Kidney (tissue), 14 donors: ENCODE measurements around the gene TLR3. TPM values are rescaled to one million over a fixed set of nuclear protein-coding genes. Genes with fewer than 3 reads are reported as not detected.

ENCODE experiments used
- DNase-seq, 5 donors: peaks; one replicate each; pipeline ENCODE4 v3.0.0-alpha.2; 2013 to 2020
- FAIRE-seq: peaks from 2 replicates; lab custom pipeline; 2012; peaks lifted over from hg19 to GRCh38; lab: Jason Lieb, UNC
- H3K27ac ChIP-seq, 2 donors: one replicate each; pipeline ENCODE4 v1.7.0; 2013; ENCODE audit warnings: low read depth in 2 of 2, low read length in 2 of 2, inconsistent platforms in 1 of 2
- H3K27me3 ChIP-seq: one replicate; pipeline ENCODE4 v1.7.1; 2013; ENCODE audit warnings: low read length, inconsistent platforms; ENCODE audit not compliant: control insufficient read depth, insufficient read depth
- H3K36me3 ChIP-seq, 3 donors: one replicate each; pipeline versions ENCODE4 v1.7.0 to v1.7.1; 2013; ENCODE audit warnings: low read length in 3 of 3, control low read depth in 1 of 3, inconsistent platforms in 1 of 3; ENCODE audit not compliant: insufficient read depth in 3 of 3, control insufficient read depth in 2 of 3
- H3K4me1 ChIP-seq, 3 donors: one replicate each; pipeline versions ENCODE4 v1.7.0 to v1.7.1; 2013; ENCODE audit warnings: low read length in 3 of 3, inconsistent platforms in 1 of 3, low read depth in 1 of 3; ENCODE audit not compliant: control insufficient read depth in 2 of 3, insufficient read depth in 2 of 3
- H3K4me3 ChIP-seq, 3 donors: one replicate each; pipeline versions ENCODE4 v1.7.0 to v1.8.1; 2013; ENCODE audit warnings: low read length in 3 of 3, control low read depth in 1 of 3, inconsistent platforms in 1 of 3
- H3K9ac ChIP-seq, 3 donors: one replicate each; pipeline versions ENCODE4 v1.7.0 to v1.7.1; 2013; ENCODE audit warnings: low read length in 3 of 3, control low read depth in 1 of 3, inconsistent platforms in 1 of 3
- H3K9me3 ChIP-seq, 3 donors: one replicate each; pipeline versions ENCODE4 v1.7.0 to v1.7.1; 2013; ENCODE audit warnings: low read length in 3 of 3, control low read depth in 1 of 3, inconsistent platforms in 1 of 3; ENCODE audit not compliant: control insufficient read depth in 2 of 3, insufficient read depth in 1 of 3
- CTCF ChIP-seq: IDR thresholded peaks from 3 replicates; pipeline ENCODE4 v1.5.1; 2012; ENCODE audit warnings: mild to moderate bottlenecking, moderate library complexity, borderline replicate concordance; ENCODE audit not compliant: insufficient read depth; ENCODE audit errors: extremely low read depth
- intact Hi-C: fragments of 100-400 bp; cut with DNase I; formaldehyde crosslinking; loops from one replicate; pipeline ENCODE4 v1.11.1; 2022
- polyA plus RNA-seq: library from polyadenylated mRNA; stranded (reverse); fragments of 350-450 nt; fragmentation: Illumina TruSeq; extraction: RNeasy Lipid Tissue Mini Kit (QIAGEN cat#74804); gene quantifications from one replicate; pipeline ENCODE4 v1.2.3, GENCODE V29; 2014; ENCODE audit warnings: low read depth, low replicate concordance; ENCODE audit not compliant: insufficient read depth
- total RNA-seq: library from RNA; stranded (reverse); fragmentation: NEBNext Ultra II Directional; extraction: Animal tissue kit (Norgen Biotek cat#: 25700); gene quantifications from one replicate; pipeline ENCODE4 v1.2.1, GENCODE V29; 2021
- donor health status: control.
- donor health status: control.
- donor health status: control.
- donor health status: control.
- donor health status: control.
- donor health status: DM: yes; HTN: yes; CAD: no.
- donor health status: Normal renal cell carcinoma (clear cell type).

The TLR3 gene
- total and polyA plus RNA-seq, 2 donors from 2014 or later, result 5.1 to 22.7 TPM

- Histone ChIP-seq H3K9me3 (no peaks in the 10 kb centered on the region), H3K27me3 (no peaks in the 10 kb centered on the region), H3K9ac (peak overlapping the region; percentile 13 to 73 (median 16)), H3K36me3 (no peaks in the 10 kb centered on the region), H3K4me1 (peaks cover 0 to 3% (median 0%) of the 10 kb centered on the region in 3 donors), H3K4me3 (peak overlapping the region; percentile 33 to 57 (median 53)), H3K27ac (peak overlapping the region in 1 of 2 donors; percentile 7)
- intact Hi-C loops, result no loop called here
- FAIRE-seq, result no peak
- DNase-seq, result peak in 2 of 5 donors; percentile 46 to 61
- no peak for TF ChIP-seq CTCF
These were observed 36.8 kb downstream of the TLR3 start for GRCh38 chr4:186105647-186106321.

DNA sequence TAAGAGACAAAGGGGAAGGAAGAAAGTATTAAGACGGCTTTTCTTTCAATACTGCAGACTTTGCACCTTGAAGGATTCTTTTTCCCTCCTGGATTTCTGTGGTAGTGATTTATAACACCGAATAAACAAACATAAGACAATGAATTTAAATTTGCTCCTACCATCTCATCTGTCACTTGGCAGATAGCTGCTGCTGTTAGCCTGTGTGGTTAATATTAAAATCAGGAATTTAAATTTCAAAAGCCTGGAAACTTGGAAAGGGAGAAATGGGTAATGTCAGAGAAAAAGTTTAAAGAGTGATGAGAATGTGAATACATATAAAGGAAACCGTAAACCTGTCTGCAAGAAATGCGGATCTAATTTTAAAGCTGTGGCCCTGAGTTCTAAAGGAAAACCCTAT lies 39.0 kb downstream of the TLR3 start:
- FAIRE-seq (no peak), DNase-seq (no peak)
- Histone ChIP-seq H3K4me3 (no peak overlapping the region), H3K36me3 (no peaks in the 10 kb centered on the region), H3K9ac (no peak overlapping the region), H3K27ac (no peak overlapping the region), H3K9me3 (no peaks in the 10 kb centered on the region), H3K4me1 (peaks cover 0 to 3% (median 0%) of the 10 kb centered on the region in 3 donors), H3K27me3 (no peaks in the 10 kb centered on the region)
- intact Hi-C loops, result no loop called here
- TF ChIP-seq CTCF, result no peak

GRCh38 chr4:186108391-186108790 lies 39.4 kb downstream of the TLR3 start:
- TF ChIP-seq CTCF, result no peak
- Histone ChIP-seq H3K4me1 (peaks cover 0 to 3% (median 0%) of the 10 kb centered on the region in 3 donors), H3K36me3 (no peaks in the 10 kb centered on the region), H3K9ac (no peak overlapping the region), H3K27ac (no peak overlapping the region), H3K27me3 (no peaks in the 10 kb centered on the region), H3K4me3 (no peak overlapping the region), H3K9me3 (no peaks in the 10 kb centered on the region)
- FAIRE-seq (no peak), DNase-seq (no peak)
- intact Hi-C loops, result no loop called here
